GM19099 (cell line): ENCODE results near the gene MARCHF4.

Experiments
- POLR2A ChIP-seq: IDR thresholded peaks from 3 replicates; pipeline ENCODE4 v1.6.1; 2011; ENCODE audit warnings: low read depth; ENCODE audit not compliant: insufficient read length; ENCODE audit errors: extremely low read depth

MARCHF4 gene

GRCh38 chr2:216404010-216404618 lies 31.8 kb upstream of the MARCHF4 start:
- no peak for TF ChIP-seq POLR2A

GRCh38 chr2:216402751-216403150 lies 30.5 kb upstream of the MARCHF4 start:
- TF ChIP-seq POLR2A = no peak

GRCh38 chr2:216399621-216400020 lies 27.3 kb upstream of the MARCHF4 start:
- no peak for TF ChIP-seq POLR2A

- no peak for TF ChIP-seq POLR2A
Observed at GRCh38 chr2:216394881-216395280, 22.6 kb upstream of the MARCHF4 start.

- no peak for TF ChIP-seq POLR2A
Observed at GRCh38 chr2:216392945-216393840, 20.9 kb upstream of the MARCHF4 start.

- no peak for TF ChIP-seq POLR2A
Observed at GRCh38 chr2:216392018-216392562, 19.8 kb upstream of the MARCHF4 start.

- TF ChIP-seq POLR2A = no peak
Observed at GRCh38 chr2:216391401-216391800, 19.1 kb upstream of the MARCHF4 start.

GRCh38 chr2:216389570-216389969 lies 17.3 kb upstream of the MARCHF4 start:
- TF ChIP-seq POLR2A = no peak

GRCh38 chr2:216388046-216388884 lies 16.0 kb upstream of the MARCHF4 start:
- TF ChIP-seq POLR2A = no peak

GRCh38 chr2:216387262-216387661 lies 15.0 kb upstream of the MARCHF4 start:
- no peak for TF ChIP-seq POLR2A

- TF ChIP-seq POLR2A = no peak
Observed at GRCh38 chr2:216385478-216385877, 13.2 kb upstream of the MARCHF4 start.

GRCh38 chr2:216379977-216380376 lies 7.7 kb upstream of the MARCHF4 start:
- TF ChIP-seq POLR2A = no peak

GRCh38 chr2:216375286-216375685 lies 3.0 kb upstream of the MARCHF4 start:
- TF ChIP-seq POLR2A = no peak

- no peak for TF ChIP-seq POLR2A
Observed at GRCh38 chr2:216373896-216374295, 1.6 kb upstream of the MARCHF4 start.

- TF ChIP-seq POLR2A = no peak
Observed at GRCh38 chr2:216372761-216373291, 543 bp upstream of the MARCHF4 start.
